ENCODE measurements around the gene SLC35F3. TPM values are rescaled to one million over a fixed set of nuclear protein-coding genes. Genes with fewer than 3 reads are reported as not detected.

Gene SLC35F3
- total RNA-seq, 1 experiment from 2014 or later, result 0.94 TPM

DNA sequence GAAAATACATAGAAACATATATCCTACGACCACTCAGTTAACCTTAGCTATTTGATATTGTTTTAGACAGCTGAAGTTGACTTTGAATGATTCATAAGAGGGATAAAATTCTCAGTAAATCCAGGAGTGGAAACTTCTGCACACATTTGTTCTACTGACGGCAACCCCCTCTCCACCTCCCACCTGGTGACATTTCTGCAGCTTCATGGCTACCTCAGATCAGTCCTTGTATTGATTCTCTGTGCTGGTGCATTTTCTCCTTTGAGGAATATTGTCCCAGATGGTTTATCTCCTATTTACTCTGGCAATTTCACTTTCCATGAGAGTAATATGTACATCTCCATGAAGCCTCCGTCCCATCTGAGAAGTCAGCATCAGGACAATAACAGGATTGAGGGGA is 411.1 kb downstream of the SLC35F3 start:
- TF ChIP-seq, protein P1, sequence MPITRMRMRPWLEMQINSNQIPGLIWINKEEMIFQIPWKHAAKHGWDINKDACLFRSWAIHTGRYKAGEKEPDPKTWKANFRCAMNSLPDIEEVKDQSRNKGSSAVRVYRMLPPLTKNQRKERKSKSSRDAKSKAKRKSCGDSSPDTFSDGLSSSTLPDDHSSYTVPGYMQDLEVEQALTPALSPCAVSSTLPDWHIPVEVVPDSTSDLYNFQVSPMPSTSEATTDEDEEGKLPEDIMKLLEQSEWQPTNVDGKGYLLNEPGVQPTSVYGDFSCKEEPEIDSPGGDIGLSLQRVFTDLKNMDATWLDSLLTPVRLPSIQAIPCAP (CRISPR knock-in tag; IDR thresholded peaks at IDR 0.05), result no peak
- TF ChIP-seq ZNF121 (CRISPR knock-in tag; IDR thresholded peaks at IDR 0.05) (no peak), ZNF416 (CRISPR knock-in tag; IDR thresholded peaks at IDR 0.05) (no peak), FOXP1 (CRISPR knock-in tag; IDR thresholded peaks at IDR 0.05; ENCODE audit: borderline replicate concordance) (no peak)
- TF ChIP-seq, protein P2, sequence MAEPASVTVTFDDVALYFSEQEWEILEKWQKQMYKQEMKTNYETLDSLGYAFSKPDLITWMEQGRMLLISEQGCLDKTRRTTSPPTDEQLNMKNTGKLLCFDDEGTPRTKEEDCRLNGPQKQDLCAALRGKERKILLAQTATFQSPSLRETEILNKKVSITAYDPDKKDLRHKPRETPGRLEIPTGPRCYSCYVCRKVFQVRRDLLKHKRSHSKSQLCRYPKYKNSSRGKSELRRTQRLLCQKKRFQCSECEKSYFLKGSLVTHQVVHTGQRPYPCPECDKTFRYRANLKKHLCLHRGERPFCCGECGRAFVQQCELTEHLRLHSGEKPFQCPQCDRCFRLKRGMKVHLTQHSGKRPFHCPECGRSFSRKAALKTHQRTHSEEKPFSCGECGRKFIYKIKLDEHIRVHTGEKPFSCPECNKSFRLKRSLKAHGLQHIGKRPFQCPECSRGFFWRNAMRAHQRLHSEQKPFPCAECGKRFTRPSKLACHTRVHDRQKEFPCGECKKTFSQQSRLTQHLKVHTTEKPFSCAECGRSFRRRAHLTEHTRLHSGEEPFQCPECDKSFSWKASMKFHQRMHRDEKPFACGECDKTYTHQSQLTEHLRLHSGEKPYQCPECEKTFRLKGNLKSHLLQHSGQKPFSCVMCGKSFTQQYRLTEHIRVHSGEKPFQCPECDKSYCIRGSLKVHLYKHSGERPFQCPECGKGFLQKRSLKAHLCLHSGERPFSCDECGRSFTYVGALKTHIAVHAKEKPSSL (CRISPR knock-in tag; conservative IDR thresholded peaks at IDR 0.05), result no peak
- Mint-ChIP-seq H3K27me3 (ENCODE audit: low read depth) (peaks cover 25% of the 10 kb centered on the region), H3K9me3 (peaks cover 3% of the 10 kb centered on the region; the same call in 1 of the 2 replicates), H3K4me1 (peaks cover 31% of the 10 kb centered on the region), H3K36me3 (no peaks in the 10 kb centered on the region; the same call in 1 of the 2 replicates), H3K27ac (no peak overlapping the region), H3K4me3 (no peak overlapping the region)
- CTCF ChIA-PET, result interaction anchor here (0.7 kb wide), 1 partner anchor 103 kb away, joined by 4 read pairs; no protein-coding TSS in a partner anchor
- no peak for DNase-seq (ENCODE audit: low spot score)
- ATAC-seq, result no peak
- POLR2A ChIA-PET, result no interaction called here

DNA sequence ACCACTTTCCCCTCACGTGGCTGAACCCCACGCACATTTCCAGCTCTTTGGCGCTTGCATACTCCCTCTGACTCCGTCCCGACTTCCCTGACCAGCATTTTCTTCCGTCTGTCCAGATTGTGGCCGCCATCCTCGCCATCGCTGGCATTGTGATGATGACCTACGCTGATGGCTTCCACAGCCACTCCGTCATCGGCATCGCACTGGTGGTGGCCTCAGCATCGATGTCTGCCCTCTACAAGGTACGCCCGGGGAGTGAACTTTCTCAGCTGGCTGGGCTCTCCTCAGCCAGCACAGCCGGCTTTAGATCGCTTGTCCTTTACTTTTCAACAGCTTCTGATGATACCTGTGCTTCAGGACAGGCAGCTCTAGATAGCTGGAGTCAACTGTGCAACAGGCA is 412.0 kb downstream of the SLC35F3 start:
- POLR2A ChIA-PET, result no interaction called here
- no peak for TF ChIP-seq HMGA2 (CRISPR knock-in tag; IDR thresholded peaks at IDR 0.05)
- no peak for TF ChIP-seq ZNF396 (CRISPR knock-in tag; IDR thresholded peaks at IDR 0.05; ENCODE audit: borderline replicate concordance)
- TF ChIP-seq, protein P3, sequence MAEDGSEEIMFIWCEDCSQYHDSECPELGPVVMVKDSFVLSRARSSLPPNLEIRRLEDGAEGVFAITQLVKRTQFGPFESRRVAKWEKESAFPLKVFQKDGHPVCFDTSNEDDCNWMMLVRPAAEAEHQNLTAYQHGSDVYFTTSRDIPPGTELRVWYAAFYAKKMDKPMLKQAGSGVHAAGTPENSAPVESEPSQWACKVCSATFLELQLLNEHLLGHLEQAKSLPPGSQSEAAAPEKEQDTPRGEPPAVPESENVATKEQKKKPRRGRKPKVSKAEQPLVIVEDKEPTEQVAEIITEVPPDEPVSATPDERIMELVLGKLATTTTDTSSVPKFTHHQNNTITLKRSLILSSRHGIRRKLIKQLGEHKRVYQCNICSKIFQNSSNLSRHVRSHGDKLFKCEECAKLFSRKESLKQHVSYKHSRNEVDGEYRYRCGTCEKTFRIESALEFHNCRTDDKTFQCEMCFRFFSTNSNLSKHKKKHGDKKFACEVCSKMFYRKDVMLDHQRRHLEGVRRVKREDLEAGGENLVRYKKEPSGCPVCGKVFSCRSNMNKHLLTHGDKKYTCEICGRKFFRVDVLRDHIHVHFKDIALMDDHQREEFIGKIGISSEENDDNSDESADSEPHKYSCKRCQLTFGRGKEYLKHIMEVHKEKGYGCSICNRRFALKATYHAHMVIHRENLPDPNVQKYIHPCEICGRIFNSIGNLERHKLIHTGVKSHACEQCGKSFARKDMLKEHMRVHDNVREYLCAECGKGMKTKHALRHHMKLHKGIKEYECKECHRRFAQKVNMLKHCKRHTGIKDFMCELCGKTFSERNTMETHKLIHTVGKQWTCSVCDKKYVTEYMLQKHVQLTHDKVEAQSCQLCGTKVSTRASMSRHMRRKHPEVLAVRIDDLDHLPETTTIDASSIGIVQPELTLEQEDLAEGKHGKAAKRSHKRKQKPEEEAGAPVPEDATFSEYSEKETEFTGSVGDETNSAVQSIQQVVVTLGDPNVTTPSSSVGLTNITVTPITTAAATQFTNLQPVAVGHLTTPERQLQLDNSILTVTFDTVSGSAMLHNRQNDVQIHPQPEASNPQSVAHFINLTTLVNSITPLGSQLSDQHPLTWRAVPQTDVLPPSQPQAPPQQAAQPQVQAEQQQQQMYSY (CRISPR knock-in tag; IDR thresholded peaks at IDR 0.05), result no peak
- no peak for TF ChIP-seq GRHL2 (CRISPR knock-in tag; IDR thresholded peaks at IDR 0.05; ENCODE audit: insufficient replicate concordance, severe bottlenecking)
- TF ChIP-seq JUN (CRISPR knock-in tag; IDR thresholded peaks at IDR 0.05), result no peak
- TF ChIP-seq RELA (CRISPR knock-in tag; IDR thresholded peaks at IDR 0.05; ENCODE audit: borderline replicate concordance), result no peak
- no peak for TF ChIP-seq ZNF263 (CRISPR knock-in tag; IDR thresholded peaks at IDR 0.05; ENCODE audit: low read depth)
- TF ChIP-seq E2F5 (CRISPR knock-in tag; IDR thresholded peaks at IDR 0.05), result no peak
- TF ChIP-seq, protein P4, sequence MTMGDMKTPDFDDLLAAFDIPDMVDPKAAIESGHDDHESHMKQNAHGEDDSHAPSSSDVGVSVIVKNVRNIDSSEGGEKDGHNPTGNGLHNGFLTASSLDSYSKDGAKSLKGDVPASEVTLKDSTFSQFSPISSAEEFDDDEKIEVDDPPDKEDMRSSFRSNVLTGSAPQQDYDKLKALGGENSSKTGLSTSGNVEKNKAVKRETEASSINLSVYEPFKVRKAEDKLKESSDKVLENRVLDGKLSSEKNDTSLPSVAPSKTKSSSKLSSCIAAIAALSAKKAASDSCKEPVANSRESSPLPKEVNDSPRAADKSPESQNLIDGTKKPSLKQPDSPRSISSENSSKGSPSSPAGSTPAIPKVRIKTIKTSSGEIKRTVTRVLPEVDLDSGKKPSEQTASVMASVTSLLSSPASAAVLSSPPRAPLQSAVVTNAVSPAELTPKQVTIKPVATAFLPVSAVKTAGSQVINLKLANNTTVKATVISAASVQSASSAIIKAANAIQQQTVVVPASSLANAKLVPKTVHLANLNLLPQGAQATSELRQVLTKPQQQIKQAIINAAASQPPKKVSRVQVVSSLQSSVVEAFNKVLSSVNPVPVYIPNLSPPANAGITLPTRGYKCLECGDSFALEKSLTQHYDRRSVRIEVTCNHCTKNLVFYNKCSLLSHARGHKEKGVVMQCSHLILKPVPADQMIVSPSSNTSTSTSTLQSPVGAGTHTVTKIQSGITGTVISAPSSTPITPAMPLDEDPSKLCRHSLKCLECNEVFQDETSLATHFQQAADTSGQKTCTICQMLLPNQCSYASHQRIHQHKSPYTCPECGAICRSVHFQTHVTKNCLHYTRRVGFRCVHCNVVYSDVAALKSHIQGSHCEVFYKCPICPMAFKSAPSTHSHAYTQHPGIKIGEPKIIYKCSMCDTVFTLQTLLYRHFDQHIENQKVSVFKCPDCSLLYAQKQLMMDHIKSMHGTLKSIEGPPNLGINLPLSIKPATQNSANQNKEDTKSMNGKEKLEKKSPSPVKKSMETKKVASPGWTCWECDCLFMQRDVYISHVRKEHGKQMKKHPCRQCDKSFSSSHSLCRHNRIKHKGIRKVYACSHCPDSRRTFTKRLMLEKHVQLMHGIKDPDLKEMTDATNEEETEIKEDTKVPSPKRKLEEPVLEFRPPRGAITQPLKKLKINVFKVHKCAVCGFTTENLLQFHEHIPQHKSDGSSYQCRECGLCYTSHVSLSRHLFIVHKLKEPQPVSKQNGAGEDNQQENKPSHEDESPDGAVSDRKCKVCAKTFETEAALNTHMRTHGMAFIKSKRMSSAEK (CRISPR knock-in tag; IDR thresholded peaks at IDR 0.05; ENCODE audit: borderline replicate concordance), result no peak
- no peak for TF ChIP-seq ERG (CRISPR knock-in tag; IDR thresholded peaks at IDR 0.05)
- TF ChIP-seq KAT7 (CRISPR knock-in tag; IDR thresholded peaks at IDR 0.05; ENCODE audit: borderline replicate concordance), result no peak
- no peak for TF ChIP-seq ZNF416 (CRISPR knock-in tag; IDR thresholded peaks at IDR 0.05)
- TF ChIP-seq TEAD1 (CRISPR knock-in tag; IDR thresholded peaks at IDR 0.05), result no peak
- no peak for TF ChIP-seq SMAD4 (CRISPR knock-in tag; IDR thresholded peaks at IDR 0.05)
- TF ChIP-seq TEAD4 (CRISPR knock-in tag; IDR thresholded peaks at IDR 0.05), result no peak
- no peak for TF ChIP-seq SMAD3 (CRISPR knock-in tag; IDR thresholded peaks at IDR 0.05; ENCODE audit: borderline replicate concordance)
- TF ChIP-seq ZSCAN18 (CRISPR knock-in tag; IDR thresholded peaks at IDR 0.05), result no peak

More for the DNA sequence above, 412.0 kb downstream of the SLC35F3 start:
- Mint-ChIP-seq H3K36me3 (no peaks in the 10 kb centered on the region; the same call in 1 of the 2 replicates), H3K9me3 (peaks cover 3% of the 10 kb centered on the region; the same call in 1 of the 2 replicates), H3K4me3 (no peak overlapping the region), H3K27me3 (ENCODE audit: low read depth) (peaks cover 19% of the 10 kb centered on the region), H3K4me1 (peaks cover 25% of the 10 kb centered on the region), H3K27ac (no peak overlapping the region)
- DNase-seq (ENCODE audit: low spot score), result no peak
- CTCF ChIA-PET, result interaction anchor here (1.0 to 2.5 kb wide), 2 partner anchors 10 to 192 kb away, joined by 4 to 9 read pairs; no protein-coding TSS in a partner anchor
- no peak for ATAC-seq
